WTC11 (cell line): ENCODE results near the gene CD84.

Source experiments
- ATF1 ChIP-seq: sonication (generic); formaldehyde crosslinking; IDR thresholded peaks from 2 replicates; pipeline ENCODE4 v1.8.1; 2023; ENCODE audit warnings: mild to moderate bottlenecking, moderate library complexity, missing genetic modification reagents
- CBFB ChIP-seq: sonication (generic); formaldehyde crosslinking; IDR thresholded peaks from 2 replicates; pipeline ENCODE4 v1.8.1; 2022; ENCODE audit warnings: mild to moderate bottlenecking, low read depth, missing genetic modification reagents
- ESRRA ChIP-seq: sonication (generic); formaldehyde crosslinking; IDR thresholded peaks from 2 replicates; pipeline ENCODE4 v1.8.1; 2022; ENCODE audit warnings: mild to moderate bottlenecking, missing genetic modification reagents, borderline replicate concordance
- FOXK1 ChIP-seq: sonication (generic); formaldehyde crosslinking; IDR thresholded peaks from 2 replicates; pipeline ENCODE4 v1.8.0; 2022; ENCODE audit warnings: mild to moderate bottlenecking, moderate library complexity, missing genetic modification reagents
- IRF2 ChIP-seq: sonication (generic); formaldehyde crosslinking; IDR thresholded peaks from 2 replicates; pipeline ENCODE4 v1.8.0; 2022; ENCODE audit warnings: low read depth, missing genetic modification reagents, borderline replicate concordance
- NR3C1 ChIP-seq: sonication (generic); formaldehyde crosslinking; conservative IDR thresholded peaks from 2 replicates; pipeline ENCODE4 v1.8.1; 2023; ENCODE audit warnings: low read depth, mild to moderate bottlenecking, missing genetic modification reagents
- OVOL2 ChIP-seq: fragments of 250-450 bp; sonication (Bioruptor Pico); IDR thresholded peaks from 2 replicates; pipeline ENCODE4 v1.9.0; 2021; ENCODE audit warnings: mild to moderate bottlenecking, borderline replicate concordance
- ZNF138 ChIP-seq: sonication (generic); formaldehyde crosslinking; conservative IDR thresholded peaks from 2 replicates; pipeline ENCODE4 v1.8.1; 2022; ENCODE audit warnings: mild to moderate bottlenecking, moderate library complexity, missing genetic modification reagents
- ZNF317 ChIP-seq: sonication (generic); formaldehyde crosslinking; IDR thresholded peaks from 2 replicates; pipeline ENCODE4 v1.8.1; 2023; ENCODE audit warnings: low read depth, mild to moderate bottlenecking, moderate library complexity, missing genetic modification reagents, borderline replicate concordance
- TF ChIP-seq, protein P1 (sequence below): fragments of 200-600 bp; IDR thresholded peaks from 2 replicates; pipeline ENCODE4 v1.8.0; 2022; ENCODE audit warnings: antibody characterized with exemption
- TF ChIP-seq, protein P2 (sequence below): sonication (generic); formaldehyde crosslinking; IDR thresholded peaks from 2 replicates; pipeline ENCODE4 v1.8.1; 2022; ENCODE audit warnings: low read depth, mild to moderate bottlenecking, moderate library complexity, missing genetic modification reagents, borderline replicate concordance
- TF ChIP-seq, protein P3 (sequence below): sonication (generic); formaldehyde crosslinking; IDR thresholded peaks from 2 replicates; pipeline ENCODE4 v1.8.1; 2022; ENCODE audit warnings: low read depth, missing genetic modification reagents, borderline replicate concordance
- TF ChIP-seq, protein P4 (sequence below): sonication (generic); formaldehyde crosslinking; IDR thresholded peaks from 2 replicates; pipeline ENCODE4 v1.8.0; 2022; ENCODE audit warnings: missing genetic modification reagents
- TF ChIP-seq, protein P5 (sequence below): sonication (generic); formaldehyde crosslinking; IDR thresholded peaks from 2 replicates; pipeline ENCODE4 v1.8.1; 2023; ENCODE audit warnings: mild to moderate bottlenecking, missing genetic modification reagents, borderline replicate concordance

DNA sequence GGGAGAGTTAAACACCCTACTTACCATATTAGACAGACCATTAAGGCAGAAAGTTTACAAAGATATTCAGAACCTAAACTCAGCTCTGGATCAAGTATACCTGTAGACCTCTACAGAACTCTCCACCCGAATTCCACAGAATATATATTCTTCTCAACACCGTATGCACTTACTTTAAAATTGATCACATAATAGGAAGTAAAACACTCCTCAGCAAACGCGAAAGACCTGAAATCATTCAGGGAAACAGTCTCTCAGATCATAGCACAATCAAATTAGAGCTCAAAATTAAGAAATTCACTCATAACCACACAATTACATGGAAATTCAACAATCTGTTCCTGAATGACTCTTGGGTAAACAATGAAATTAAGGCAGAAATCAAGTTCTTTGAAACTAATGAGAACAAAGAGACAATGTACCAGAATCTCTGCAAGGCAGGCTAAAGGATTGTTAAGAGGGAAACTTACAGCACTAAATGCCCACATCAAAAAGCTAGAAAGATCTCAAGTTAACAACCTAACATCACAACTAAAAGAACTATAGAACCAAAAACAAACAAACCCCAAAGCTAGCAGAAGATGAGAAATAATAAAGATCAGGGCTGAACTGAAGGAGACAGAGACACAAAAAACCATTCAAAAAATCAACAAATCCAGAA lies 19.1 kb downstream of the CD84 start:
- TF ChIP-seq ZNF317 (CRISPR knock-in tag) (no peak), ATF1 (no peak), FOXK1 (no peak), ESRRA (no peak), IRF2 (no peak), OVOL2 (CRISPR knock-in tag) (no peak), CBFB (CRISPR knock-in tag) (no peak), ZNF138 (no peak), NR3C1 (no peak)
- TF ChIP-seq, protein P1, sequence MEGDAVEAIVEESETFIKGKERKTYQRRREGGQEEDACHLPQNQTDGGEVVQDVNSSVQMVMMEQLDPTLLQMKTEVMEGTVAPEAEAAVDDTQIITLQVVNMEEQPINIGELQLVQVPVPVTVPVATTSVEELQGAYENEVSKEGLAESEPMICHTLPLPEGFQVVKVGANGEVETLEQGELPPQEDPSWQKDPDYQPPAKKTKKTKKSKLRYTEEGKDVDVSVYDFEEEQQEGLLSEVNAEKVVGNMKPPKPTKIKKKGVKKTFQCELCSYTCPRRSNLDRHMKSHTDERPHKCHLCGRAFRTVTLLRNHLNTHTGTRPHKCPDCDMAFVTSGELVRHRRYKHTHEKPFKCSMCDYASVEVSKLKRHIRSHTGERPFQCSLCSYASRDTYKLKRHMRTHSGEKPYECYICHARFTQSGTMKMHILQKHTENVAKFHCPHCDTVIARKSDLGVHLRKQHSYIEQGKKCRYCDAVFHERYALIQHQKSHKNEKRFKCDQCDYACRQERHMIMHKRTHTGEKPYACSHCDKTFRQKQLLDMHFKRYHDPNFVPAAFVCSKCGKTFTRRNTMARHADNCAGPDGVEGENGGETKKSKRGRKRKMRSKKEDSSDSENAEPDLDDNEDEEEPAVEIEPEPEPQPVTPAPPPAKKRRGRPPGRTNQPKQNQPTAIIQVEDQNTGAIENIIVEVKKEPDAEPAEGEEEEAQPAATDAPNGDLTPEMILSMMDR: no peak
- TF ChIP-seq, protein P2, sequence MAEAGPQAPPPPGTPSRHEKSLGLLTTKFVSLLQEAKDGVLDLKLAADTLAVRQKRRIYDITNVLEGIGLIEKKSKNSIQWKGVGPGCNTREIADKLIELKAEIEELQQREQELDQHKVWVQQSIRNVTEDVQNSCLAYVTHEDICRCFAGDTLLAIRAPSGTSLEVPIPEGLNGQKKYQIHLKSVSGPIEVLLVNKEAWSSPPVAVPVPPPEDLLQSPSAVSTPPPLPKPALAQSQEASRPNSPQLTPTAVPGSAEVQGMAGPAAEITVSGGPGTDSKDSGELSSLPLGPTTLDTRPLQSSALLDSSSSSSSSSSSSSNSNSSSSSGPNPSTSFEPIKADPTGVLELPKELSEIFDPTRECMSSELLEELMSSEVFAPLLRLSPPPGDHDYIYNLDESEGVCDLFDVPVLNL (CRISPR knock-in tag): no peak
- TF ChIP-seq, protein P3, sequence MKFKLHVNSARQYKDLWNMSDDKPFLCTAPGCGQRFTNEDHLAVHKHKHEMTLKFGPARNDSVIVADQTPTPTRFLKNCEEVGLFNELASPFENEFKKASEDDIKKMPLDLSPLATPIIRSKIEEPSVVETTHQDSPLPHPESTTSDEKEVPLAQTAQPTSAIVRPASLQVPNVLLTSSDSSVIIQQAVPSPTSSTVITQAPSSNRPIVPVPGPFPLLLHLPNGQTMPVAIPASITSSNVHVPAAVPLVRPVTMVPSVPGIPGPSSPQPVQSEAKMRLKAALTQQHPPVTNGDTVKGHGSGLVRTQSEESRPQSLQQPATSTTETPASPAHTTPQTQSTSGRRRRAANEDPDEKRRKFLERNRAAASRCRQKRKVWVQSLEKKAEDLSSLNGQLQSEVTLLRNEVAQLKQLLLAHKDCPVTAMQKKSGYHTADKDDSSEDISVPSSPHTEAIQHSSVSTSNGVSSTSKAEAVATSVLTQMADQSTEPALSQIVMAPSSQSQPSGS (CRISPR knock-in tag): no peak
- TF ChIP-seq, protein P4, sequence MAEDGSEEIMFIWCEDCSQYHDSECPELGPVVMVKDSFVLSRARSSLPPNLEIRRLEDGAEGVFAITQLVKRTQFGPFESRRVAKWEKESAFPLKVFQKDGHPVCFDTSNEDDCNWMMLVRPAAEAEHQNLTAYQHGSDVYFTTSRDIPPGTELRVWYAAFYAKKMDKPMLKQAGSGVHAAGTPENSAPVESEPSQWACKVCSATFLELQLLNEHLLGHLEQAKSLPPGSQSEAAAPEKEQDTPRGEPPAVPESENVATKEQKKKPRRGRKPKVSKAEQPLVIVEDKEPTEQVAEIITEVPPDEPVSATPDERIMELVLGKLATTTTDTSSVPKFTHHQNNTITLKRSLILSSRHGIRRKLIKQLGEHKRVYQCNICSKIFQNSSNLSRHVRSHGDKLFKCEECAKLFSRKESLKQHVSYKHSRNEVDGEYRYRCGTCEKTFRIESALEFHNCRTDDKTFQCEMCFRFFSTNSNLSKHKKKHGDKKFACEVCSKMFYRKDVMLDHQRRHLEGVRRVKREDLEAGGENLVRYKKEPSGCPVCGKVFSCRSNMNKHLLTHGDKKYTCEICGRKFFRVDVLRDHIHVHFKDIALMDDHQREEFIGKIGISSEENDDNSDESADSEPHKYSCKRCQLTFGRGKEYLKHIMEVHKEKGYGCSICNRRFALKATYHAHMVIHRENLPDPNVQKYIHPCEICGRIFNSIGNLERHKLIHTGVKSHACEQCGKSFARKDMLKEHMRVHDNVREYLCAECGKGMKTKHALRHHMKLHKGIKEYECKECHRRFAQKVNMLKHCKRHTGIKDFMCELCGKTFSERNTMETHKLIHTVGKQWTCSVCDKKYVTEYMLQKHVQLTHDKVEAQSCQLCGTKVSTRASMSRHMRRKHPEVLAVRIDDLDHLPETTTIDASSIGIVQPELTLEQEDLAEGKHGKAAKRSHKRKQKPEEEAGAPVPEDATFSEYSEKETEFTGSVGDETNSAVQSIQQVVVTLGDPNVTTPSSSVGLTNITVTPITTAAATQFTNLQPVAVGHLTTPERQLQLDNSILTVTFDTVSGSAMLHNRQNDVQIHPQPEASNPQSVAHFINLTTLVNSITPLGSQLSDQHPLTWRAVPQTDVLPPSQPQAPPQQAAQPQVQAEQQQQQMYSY: no peak
- TF ChIP-seq, protein P5, sequence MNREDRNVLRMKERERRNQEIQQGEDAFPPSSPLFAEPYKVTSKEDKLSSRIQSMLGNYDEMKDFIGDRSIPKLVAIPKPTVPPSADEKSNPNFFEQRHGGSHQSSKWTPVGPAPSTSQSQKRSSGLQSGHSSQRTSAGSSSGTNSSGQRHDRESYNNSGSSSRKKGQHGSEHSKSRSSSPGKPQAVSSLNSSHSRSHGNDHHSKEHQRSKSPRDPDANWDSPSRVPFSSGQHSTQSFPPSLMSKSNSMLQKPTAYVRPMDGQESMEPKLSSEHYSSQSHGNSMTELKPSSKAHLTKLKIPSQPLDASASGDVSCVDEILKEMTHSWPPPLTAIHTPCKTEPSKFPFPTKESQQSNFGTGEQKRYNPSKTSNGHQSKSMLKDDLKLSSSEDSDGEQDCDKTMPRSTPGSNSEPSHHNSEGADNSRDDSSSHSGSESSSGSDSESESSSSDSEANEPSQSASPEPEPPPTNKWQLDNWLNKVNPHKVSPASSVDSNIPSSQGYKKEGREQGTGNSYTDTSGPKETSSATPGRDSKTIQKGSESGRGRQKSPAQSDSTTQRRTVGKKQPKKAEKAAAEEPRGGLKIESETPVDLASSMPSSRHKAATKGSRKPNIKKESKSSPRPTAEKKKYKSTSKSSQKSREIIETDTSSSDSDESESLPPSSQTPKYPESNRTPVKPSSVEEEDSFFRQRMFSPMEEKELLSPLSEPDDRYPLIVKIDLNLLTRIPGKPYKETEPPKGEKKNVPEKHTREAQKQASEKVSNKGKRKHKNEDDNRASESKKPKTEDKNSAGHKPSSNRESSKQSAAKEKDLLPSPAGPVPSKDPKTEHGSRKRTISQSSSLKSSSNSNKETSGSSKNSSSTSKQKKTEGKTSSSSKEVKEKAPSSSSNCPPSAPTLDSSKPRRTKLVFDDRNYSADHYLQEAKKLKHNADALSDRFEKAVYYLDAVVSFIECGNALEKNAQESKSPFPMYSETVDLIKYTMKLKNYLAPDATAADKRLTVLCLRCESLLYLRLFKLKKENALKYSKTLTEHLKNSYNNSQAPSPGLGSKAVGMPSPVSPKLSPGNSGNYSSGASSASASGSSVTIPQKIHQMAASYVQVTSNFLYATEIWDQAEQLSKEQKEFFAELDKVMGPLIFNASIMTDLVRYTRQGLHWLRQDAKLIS (CRISPR knock-in tag): no peak
